Fibroblast of lung (primary cell): ENCODE data around the gene TM4SF18.

Experiments
- CTCF ChIP-seq, 2 donors: IDR thresholded peaks in 1 of 2; conservative IDR thresholded peaks in 1 of 2; 1 replicate in 1 of 2; 2 replicates in 1 of 2; pipeline ENCODE4 v1.5.1; 2011 to 2012; ENCODE audit warnings: low read length in 2 of 2, control low read depth in 1 of 2, inconsistent platforms in 1 of 2, low read depth in 1 of 2, mild to moderate bottlenecking in 1 of 2
- EZH2 ChIP-seq: IDR thresholded peaks from 2 replicates; pipeline ENCODE4 v1.5.1; 2012; ENCODE audit warnings: low read length, control low read depth, mild to moderate bottlenecking; ENCODE audit errors: missing control alignments

GRCh38 chr3:149343951-149344350 lies 10.5 kb upstream of the TM4SF18 start:
- TF ChIP-seq CTCF (conservative IDR thresholded peaks at IDR 0.05 in 1 of 2, IDR thresholded peaks at IDR 0.05 in 1 of 2; ENCODE audit: low read depth in 1 of 2, low read length in 2 of 2), result no peak
- TF ChIP-seq EZH2, result no peak
